ENCODE data around the gene MEIS2. TPM values are rescaled to one million over a fixed set of nuclear protein-coding genes. Genes with fewer than 3 reads are reported as not detected.

Gene MEIS2
- total and polyA plus RNA-seq, 2 of the 13 experiments (the other 11 are each of a cell fraction or from before 2014, with no cell fraction given), result 10.7 to 12.4 TPM

- Histone ChIP-seq H3K27me3 (ENCODE audit: control insufficient read depth in 1 of 2, insufficient read depth in 2 of 2, low read length in 2 of 2) (peaks cover 3 to 55% of the 10 kb centered on the region in 2 experiments), H4K20me1 (ENCODE audit: insufficient read depth, low read length) (no peaks in the 10 kb centered on the region), H3K9me3 (ENCODE audit: low read length) (no peaks in the 10 kb centered on the region), H3K27ac (ENCODE audit: extremely low read length, insufficient read depth, low read length) (no peak overlapping the region), H3K4me1 (ENCODE audit: insufficient read depth, low read length) (peaks cover 23% of the 10 kb centered on the region), H3K9ac (ENCODE audit: insufficient read depth, low read depth, low read length) (no peak overlapping the region), H3K4me3 (replicated peaks in 1 of 3; ENCODE audit: insufficient read depth in 1 of 3, low read depth in 2 of 3, low read length in 3 of 3) (no peak overlapping the region), H2AFZ (ENCODE audit: low read length) (no peak overlapping the region), H3K4me2 (ENCODE audit: low read depth, low read length) (no peak overlapping the region), H3K36me3 (replicated peaks in 1 of 2; ENCODE audit: control insufficient read depth in 1 of 2, insufficient read depth in 2 of 2, low read length in 2 of 2) (no peaks in the 10 kb centered on the region), H3K79me2 (ENCODE audit: insufficient read depth, low read length) (no peaks in the 10 kb centered on the region)
- DNase-seq (ENCODE audit: low spot score), result no peak
- POLR2A ChIA-PET, result no interaction called here
- TF ChIP-seq KDM6A (CRISPR knock-in tag; IDR thresholded peaks at IDR 0.05; ENCODE audit: low read depth) (no peak), TAF1 (CRISPR knock-in tag; IDR thresholded peaks at IDR 0.05) (no peak), ZSCAN20 (CRISPR knock-in tag; IDR thresholded peaks at IDR 0.05; ENCODE audit: borderline replicate concordance) (no peak), PLSCR1 (CRISPR knock-in tag; IDR thresholded peaks at IDR 0.05; ENCODE audit: borderline replicate concordance) (no peak), ZNF772 (CRISPR knock-in tag; IDR thresholded peaks at IDR 0.05) (no peak), PAWR (CRISPR knock-in tag; IDR thresholded peaks at IDR 0.05; ENCODE audit: borderline replicate concordance) (no peak)
- CTCF ChIA-PET (ENCODE audit: low intra/inter-chr PET ratio, low total read pairs), result no interaction called here
- WGBS (ENCODE audit: low lambda C conversion rate), result 44% methylated on average over 3 of the region's 3 CpGs
- no TSS peak for BruUV-seq (replicated peaks)
- ATAC-seq, result no peak
- FAIRE-seq, result no peak
- in situ Hi-C loops (cut with HindIII; ENCODE audit: extremely low pct_ligation_motif_present, low pct_unique_long_range_greater_than_20kb) (loop anchor here (25.0 kb wide), 1 partner anchor 1002 kb away; no protein-coding TSS in a partner anchor), intact Hi-C loops (cut with micrococcal nuclease; ENCODE audit: unreplicated experiment) (no loop called here)
These were observed 214.6 kb downstream of the MEIS2 start for GRCh38 chr15:36885771-36886170.

GRCh38 chr15:36884936-36885635, 215.3 kb downstream of the MEIS2 start:
- H3K4me3 ChIP-seq (replicated peaks in 1 of 3; ENCODE audit: insufficient read depth in 1 of 3, low read depth in 2 of 3, low read length in 3 of 3), result no peak overlapping the region
- no peak for DNase-seq (ENCODE audit: low spot score)
- ChIA-PET POLR2A (no interaction called here), CTCF (ENCODE audit: low intra/inter-chr PET ratio, low total read pairs) (interaction anchor here (2.5 kb wide), 1 partner anchor 249 kb away, joined by 42 read pairs; no protein-coding TSS in a partner anchor)
- no peak overlapping the region for H3K4me2 ChIP-seq (ENCODE audit: low read depth, low read length)
- H3K9me3 ChIP-seq (ENCODE audit: low read length), result no peaks in the 10 kb centered on the region
- in situ Hi-C loops (cut with HindIII; ENCODE audit: extremely low pct_ligation_motif_present, low pct_unique_long_range_greater_than_20kb), result loop anchor here (5.0 to 25.0 kb wide), 2 partner anchors 222 to 1002 kb away; no protein-coding TSS in a partner anchor
- no peak overlapping the region for H3K9ac ChIP-seq (ENCODE audit: insufficient read depth, low read depth, low read length)
- WGBS (ENCODE audit: low lambda C conversion rate), result 34% methylated on average over 7 of the region's 7 CpGs
- intact Hi-C loops (cut with micrococcal nuclease; ENCODE audit: unreplicated experiment), result no loop called here
- no peaks in the 10 kb centered on the region for H3K79me2 ChIP-seq (ENCODE audit: insufficient read depth, low read length)
- H4K20me1 ChIP-seq (ENCODE audit: insufficient read depth, low read length), result no peaks in the 10 kb centered on the region
- H3K27me3 ChIP-seq (ENCODE audit: control insufficient read depth in 1 of 2, insufficient read depth in 2 of 2, low read length in 2 of 2), result peaks cover 5 to 62% of the 10 kb centered on the region in 2 experiments
- FAIRE-seq, result no peak
- H2AFZ ChIP-seq (ENCODE audit: low read length), result no peak overlapping the region
- H3K4me1 ChIP-seq (ENCODE audit: insufficient read depth, low read length), result peaks cover 23% of the 10 kb centered on the region
- no peak for ATAC-seq
- H3K36me3 ChIP-seq (replicated peaks in 1 of 2; ENCODE audit: control insufficient read depth in 1 of 2, insufficient read depth in 2 of 2, low read length in 2 of 2), result no peaks in the 10 kb centered on the region
- no peak overlapping the region for H3K27ac ChIP-seq (ENCODE audit: extremely low read length, insufficient read depth, low read length)
- BruUV-seq (replicated peaks), result no TSS peak
- no peak for TF ChIP-seq RORA (CRISPR knock-in tag; IDR thresholded peaks at IDR 0.05)
- no peak for TF ChIP-seq NFYC (CRISPR knock-in tag; IDR thresholded peaks at IDR 0.05)
- TF ChIP-seq ELK4 (CRISPR knock-in tag; IDR thresholded peaks at IDR 0.05; ENCODE audit: borderline replicate concordance), result no peak
- TF ChIP-seq FOXK2 (IDR thresholded peaks at IDR 0.05), result no peak
- TF ChIP-seq ZNF44 (CRISPR knock-in tag; IDR thresholded peaks at IDR 0.05), result no peak
- no peak for TF ChIP-seq MTA1 (CRISPR knock-in tag; IDR thresholded peaks at IDR 0.05; ENCODE audit: borderline replicate concordance)
- TF ChIP-seq TOE1 (CRISPR knock-in tag; IDR thresholded peaks at IDR 0.05), result no peak
- no peak for TF ChIP-seq ZNF549 (CRISPR knock-in tag; IDR thresholded peaks at IDR 0.05)
- no peak for TF ChIP-seq ZNF292 (CRISPR knock-in tag; IDR thresholded peaks at IDR 0.05; ENCODE audit: borderline replicate concordance, low read depth)
- no peak for TF ChIP-seq ZNF629 (CRISPR knock-in tag; conservative IDR thresholded peaks at IDR 0.05)
- TF ChIP-seq TEAD2 (CRISPR knock-in tag; IDR thresholded peaks at IDR 0.05), result no peak
- TF ChIP-seq POGZ (CRISPR knock-in tag; IDR thresholded peaks at IDR 0.05), result no peak
- no peak for TF ChIP-seq ZFP36L2 (CRISPR knock-in tag; IDR thresholded peaks at IDR 0.05)
- TF ChIP-seq ZNF230 (CRISPR knock-in tag; IDR thresholded peaks at IDR 0.05), result no peak

Data from HepG2 (cell line).